ENCODE measurements around the gene SSBP3. TPM values are rescaled to one million over a fixed set of nuclear protein-coding genes. Genes with fewer than 3 reads are reported as not detected.
"Not testable (repeated sequence)": the region's sequence is repeated elsewhere in the genome, so short reads cannot be mapped to it uniquely, and the experiment has no call there.

Gene SSBP3
- total RNA-seq, 1 experiment from 2014 or later = 26.5 TPM

GRCh38 chr1:54447081-54447480, 40.9 kb upstream of the SSBP3 start:
- intact Hi-C loops (cut with micrococcal nuclease; ENCODE audit: unreplicated experiment); H2AFZ ChIP-seq; H4K20me1 ChIP-seq (ENCODE audit: insufficient read depth); H3K4me1 ChIP-seq (replicated peaks; ENCODE audit: insufficient read depth); CTCF ChIA-PET; POLR2A ChIA-PET (ENCODE audit: unreplicated experiment); BruUV-seq (replicated peaks); H3K4me3 ChIP-seq; H3K4me2 ChIP-seq; DNase-seq; H3K27ac ChIP-seq; H3K9me2 ChIP-seq (ENCODE audit: insufficient read depth); H3K36me3 ChIP-seq (ENCODE audit: low read depth); H3K79me2 ChIP-seq (ENCODE audit: low read depth); H3F3A ChIP-seq (ENCODE audit: insufficient read depth, low read depth); H3K9me3 ChIP-seq (ENCODE audit: insufficient read depth, low read depth); H3K27me3 ChIP-seq (ENCODE audit: insufficient read depth, low read depth): not testable (repeated sequence)

DNA sequence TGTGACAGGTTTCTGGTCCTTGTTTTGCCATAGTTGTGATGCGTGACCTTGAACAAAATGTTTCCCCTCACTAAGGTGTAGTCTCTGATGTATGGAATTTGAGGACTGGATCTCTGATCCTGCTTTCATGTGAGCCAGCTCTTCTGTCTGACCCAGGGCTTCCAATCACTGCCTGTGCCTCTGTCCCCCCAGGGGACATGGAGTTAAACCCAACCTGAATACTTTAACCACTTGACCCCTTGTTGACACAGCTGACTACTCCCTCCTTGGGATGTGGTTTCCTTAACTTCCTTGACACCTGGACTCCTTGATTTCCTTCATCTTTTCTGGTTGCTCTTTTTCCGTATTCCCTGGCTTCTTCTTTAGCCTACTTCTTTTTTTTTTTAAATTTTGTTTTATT, 36.0 kb upstream of the SSBP3 start:
- TF ChIP-seq, protein P1, sequence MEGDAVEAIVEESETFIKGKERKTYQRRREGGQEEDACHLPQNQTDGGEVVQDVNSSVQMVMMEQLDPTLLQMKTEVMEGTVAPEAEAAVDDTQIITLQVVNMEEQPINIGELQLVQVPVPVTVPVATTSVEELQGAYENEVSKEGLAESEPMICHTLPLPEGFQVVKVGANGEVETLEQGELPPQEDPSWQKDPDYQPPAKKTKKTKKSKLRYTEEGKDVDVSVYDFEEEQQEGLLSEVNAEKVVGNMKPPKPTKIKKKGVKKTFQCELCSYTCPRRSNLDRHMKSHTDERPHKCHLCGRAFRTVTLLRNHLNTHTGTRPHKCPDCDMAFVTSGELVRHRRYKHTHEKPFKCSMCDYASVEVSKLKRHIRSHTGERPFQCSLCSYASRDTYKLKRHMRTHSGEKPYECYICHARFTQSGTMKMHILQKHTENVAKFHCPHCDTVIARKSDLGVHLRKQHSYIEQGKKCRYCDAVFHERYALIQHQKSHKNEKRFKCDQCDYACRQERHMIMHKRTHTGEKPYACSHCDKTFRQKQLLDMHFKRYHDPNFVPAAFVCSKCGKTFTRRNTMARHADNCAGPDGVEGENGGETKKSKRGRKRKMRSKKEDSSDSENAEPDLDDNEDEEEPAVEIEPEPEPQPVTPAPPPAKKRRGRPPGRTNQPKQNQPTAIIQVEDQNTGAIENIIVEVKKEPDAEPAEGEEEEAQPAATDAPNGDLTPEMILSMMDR (conservative IDR thresholded peaks at IDR 0.05) = no peak
- TF ChIP-seq EZH2 (IDR thresholded peaks at IDR 0.05; ENCODE audit: low read depth) = no peak
- ChIA-PET POLR2A (ENCODE audit: unreplicated experiment) (interaction anchor here (0.6 kb wide), 1 partner anchor 38 kb away, joined by 3 read pairs; no protein-coding TSS in a partner anchor), CTCF (interaction anchor here (0.5 kb wide), 1 partner anchor 688 kb away, joined by 4 read pairs; no protein-coding TSS in a partner anchor)
- Histone ChIP-seq H3K9me2 (ENCODE audit: insufficient read depth) (no peaks in the 10 kb centered on the region), H3F3A (ENCODE audit: insufficient read depth, low read depth) (no peaks in the 10 kb centered on the region), H3K4me3 (no peak overlapping the region), H2AFZ (no peak overlapping the region), H3K79me2 (ENCODE audit: low read depth) (no peaks in the 10 kb centered on the region), H3K4me2 (no peak overlapping the region), H3K4me1 (replicated peaks; ENCODE audit: insufficient read depth) (0 out of 2 replicates have a peak, but pooled peaks cover 4% of the 10 kb centered on the region), H3K36me3 (ENCODE audit: low read depth) (no peaks in the 10 kb centered on the region), H3K27me3 (ENCODE audit: insufficient read depth, low read depth) (no peaks in the 10 kb centered on the region), H4K20me1 (ENCODE audit: insufficient read depth) (no peaks in the 10 kb centered on the region), H3K27ac (no peak overlapping the region), H3K9me3 (ENCODE audit: insufficient read depth, low read depth) (no peaks in the 10 kb centered on the region)
- intact Hi-C loops (cut with micrococcal nuclease; ENCODE audit: unreplicated experiment) = no loop called here
- DNase-seq = no peak
- BruUV-seq (replicated peaks) = no TSS peak

DNA sequence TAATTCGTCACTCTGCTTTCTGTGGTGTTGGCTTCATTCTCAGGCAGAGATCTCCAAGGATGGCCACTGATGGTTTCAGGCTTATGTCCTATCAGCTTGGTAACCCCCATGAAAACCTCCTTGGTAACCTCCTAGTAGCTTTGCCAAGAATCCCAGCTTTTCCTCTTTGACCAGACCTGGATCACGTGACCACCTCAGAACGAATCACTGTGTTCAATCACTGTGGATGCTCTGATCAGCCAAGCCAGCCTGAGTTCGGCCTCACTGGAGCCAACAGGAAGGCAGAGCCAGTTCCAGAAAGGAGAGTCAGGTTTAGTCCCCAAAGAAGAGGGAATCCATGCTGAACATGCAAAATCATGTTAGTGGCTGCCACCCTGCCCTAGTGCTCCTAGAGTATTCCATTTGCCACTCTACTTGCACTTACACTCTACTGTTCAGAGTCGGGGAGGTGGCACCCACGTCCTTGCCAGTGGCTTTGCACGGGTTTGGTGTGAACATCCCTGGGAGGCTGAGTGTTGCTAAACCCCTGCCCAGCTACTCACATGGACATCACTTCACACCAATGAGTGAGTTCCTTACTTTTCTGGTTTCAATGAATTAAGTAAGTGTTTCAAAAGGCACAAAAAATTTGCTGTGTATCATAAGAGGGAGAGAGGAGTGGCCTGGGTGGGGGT, 33.5 kb upstream of the SSBP3 start:
- intact Hi-C loops (cut with micrococcal nuclease; ENCODE audit: unreplicated experiment) = no loop called here
- CTCF ChIA-PET = no interaction called here
- no peaks in the 10 kb centered on the region for H3K9me3 ChIP-seq (ENCODE audit: insufficient read depth, low read depth)

More for the DNA sequence above, 33.5 kb upstream of the SSBP3 start:
- POLR2A ChIA-PET (ENCODE audit: unreplicated experiment) = no interaction called here
- no peak overlapping the region for H3K27ac ChIP-seq
- TF ChIP-seq, protein P1 (conservative IDR thresholded peaks at IDR 0.05) = no peak
- TF ChIP-seq EZH2 (IDR thresholded peaks at IDR 0.05; ENCODE audit: low read depth) = no peak
- H4K20me1 ChIP-seq (ENCODE audit: insufficient read depth) = no peaks in the 10 kb centered on the region
- H3K9me2 ChIP-seq (ENCODE audit: insufficient read depth) = no peaks in the 10 kb centered on the region
- no TSS peak for BruUV-seq (replicated peaks)
- no peak overlapping the region for H3K4me2 ChIP-seq
- no peak for DNase-seq
- H3K79me2 ChIP-seq (ENCODE audit: low read depth) = no peaks in the 10 kb centered on the region
- H3F3A ChIP-seq (ENCODE audit: insufficient read depth, low read depth) = no peaks in the 10 kb centered on the region
- 0 out of 2 replicates have a peak, but pooled peaks cover 4% of the 10 kb centered on the region for H3K4me1 ChIP-seq (replicated peaks; ENCODE audit: insufficient read depth)
- H3K36me3 ChIP-seq (ENCODE audit: low read depth) = no peaks in the 10 kb centered on the region
- H2AFZ ChIP-seq = no peak overlapping the region
- no peaks in the 10 kb centered on the region for H3K27me3 ChIP-seq (ENCODE audit: insufficient read depth, low read depth)
- no peak overlapping the region for H3K4me3 ChIP-seq
